ENCODE data around the gene RPP25.
"Not testable (repeated sequence)": the region's sequence is repeated elsewhere in the genome, so short reads cannot be mapped to it uniquely, and the experiment has no call there.

The RPP25 gene

DNA sequence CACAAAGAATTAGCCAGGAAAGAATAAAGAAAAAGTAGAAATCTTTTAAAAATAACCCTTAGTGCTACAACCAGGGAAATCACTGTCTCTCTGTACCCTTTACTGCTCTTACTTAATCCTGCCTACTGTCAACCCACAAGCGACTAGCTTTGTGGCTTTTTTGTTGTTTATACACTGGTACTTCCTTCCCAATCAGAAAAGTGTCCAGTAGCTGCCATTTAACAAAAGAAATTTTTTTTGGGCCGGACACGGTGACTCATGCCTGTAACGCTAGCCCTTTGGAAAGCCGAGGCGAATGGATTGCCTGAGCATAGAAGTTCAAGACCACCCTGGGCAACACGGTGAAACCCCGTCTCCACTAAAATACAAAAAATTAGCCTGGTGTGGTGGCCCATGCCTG is 36.1 kb downstream of the RPP25 start:
- 96 to 97% methylated on average over 7 to 8 of the region's 8 CpGs for WGBS, 2 experiments (ENCODE audit: insufficient coverage in 2 of 2)
- Histone ChIP-seq H3K27ac (ENCODE audit: low read depth, low read length, severe bottlenecking) (no peak overlapping the region), H3K36me3 (ENCODE audit: control insufficient read depth, insufficient read depth, low read length) (peaks cover 98% of the 10 kb centered on the region), H3K9me3 (ENCODE audit: control insufficient read depth, low read length) (no peaks in the 10 kb centered on the region), H3K4me1 (ENCODE audit: control insufficient read depth, insufficient read depth, low read length, poor library complexity, severe bottlenecking) (peaks cover 4% of the 10 kb centered on the region), H3K4me3 (ENCODE audit: extremely low read depth, insufficient read depth, low read length, poor library complexity, severe bottlenecking) (no peak overlapping the region)

DNA sequence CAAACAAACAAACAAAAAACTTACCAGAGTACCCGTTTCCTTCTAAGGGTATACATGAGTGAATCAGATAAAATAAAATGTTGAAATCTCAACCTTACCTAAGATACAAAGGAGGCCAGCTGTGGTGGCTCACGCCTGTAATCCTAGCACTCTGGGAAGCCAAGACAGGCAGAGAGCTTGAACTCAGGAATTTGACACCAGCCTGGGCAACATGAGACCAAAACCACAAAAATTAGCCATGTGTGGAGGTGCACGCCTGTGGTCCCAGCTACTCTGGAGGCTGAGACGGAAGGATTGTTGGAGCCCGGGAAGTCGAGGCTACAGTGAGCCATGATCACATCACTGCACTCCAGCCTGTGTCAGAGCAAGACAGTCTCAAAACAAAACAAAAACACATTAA is 38.9 kb downstream of the RPP25 start:
- Histone ChIP-seq H3K4me3 (ENCODE audit: extremely low read depth, insufficient read depth, low read length, poor library complexity, severe bottlenecking) (no peak overlapping the region), H3K27ac (ENCODE audit: low read depth, low read length, severe bottlenecking) (no peak overlapping the region), H3K4me1 (ENCODE audit: control insufficient read depth, insufficient read depth, low read length, poor library complexity, severe bottlenecking) (peaks cover 4% of the 10 kb centered on the region), H3K36me3 (ENCODE audit: control insufficient read depth, insufficient read depth, low read length) (peaks cover 95% of the 10 kb centered on the region), H3K9me3 (ENCODE audit: control insufficient read depth, low read length) (no peaks in the 10 kb centered on the region)
- 94 to 98% methylated on average over 3 to 5 of the region's 6 CpGs for WGBS, 2 experiments (ENCODE audit: insufficient coverage in 2 of 2)

DNA sequence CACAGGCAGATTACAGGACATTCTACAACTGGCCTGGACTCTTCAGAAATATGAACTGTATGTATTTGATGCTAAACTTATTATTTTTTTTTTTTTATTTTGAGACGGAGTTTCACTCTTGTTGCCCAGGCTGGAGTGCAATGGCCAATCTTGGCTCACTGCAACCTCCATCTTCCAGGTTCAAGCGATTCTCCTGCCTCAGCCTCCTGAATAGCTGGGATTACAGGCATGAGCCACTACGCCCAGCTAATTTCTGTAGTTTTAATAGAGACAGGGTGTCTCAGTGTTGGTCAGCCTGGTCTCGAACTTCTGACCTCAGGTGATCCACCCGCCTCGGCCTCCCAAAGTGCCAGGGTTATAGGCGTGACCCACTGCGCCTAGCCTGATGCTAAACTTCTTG is 42.8 kb downstream of the RPP25 start:
- not testable (repeated sequence) for H3K27ac ChIP-seq (ENCODE audit: low read depth, low read length, severe bottlenecking); H3K4me1 ChIP-seq (ENCODE audit: control insufficient read depth, insufficient read depth, low read length, poor library complexity, severe bottlenecking); H3K4me3 ChIP-seq (ENCODE audit: extremely low read depth, insufficient read depth, low read length, poor library complexity, severe bottlenecking); H3K9me3 ChIP-seq (ENCODE audit: control insufficient read depth, low read length)
- WGBS, 2 experiments (ENCODE audit: insufficient coverage in 2 of 2), result 89 to 99% methylated on average over 5 to 6 of the region's 8 CpGs
- peaks cover 82% of the 10 kb centered on the region for H3K36me3 ChIP-seq (ENCODE audit: control insufficient read depth, insufficient read depth, low read length)

DNA sequence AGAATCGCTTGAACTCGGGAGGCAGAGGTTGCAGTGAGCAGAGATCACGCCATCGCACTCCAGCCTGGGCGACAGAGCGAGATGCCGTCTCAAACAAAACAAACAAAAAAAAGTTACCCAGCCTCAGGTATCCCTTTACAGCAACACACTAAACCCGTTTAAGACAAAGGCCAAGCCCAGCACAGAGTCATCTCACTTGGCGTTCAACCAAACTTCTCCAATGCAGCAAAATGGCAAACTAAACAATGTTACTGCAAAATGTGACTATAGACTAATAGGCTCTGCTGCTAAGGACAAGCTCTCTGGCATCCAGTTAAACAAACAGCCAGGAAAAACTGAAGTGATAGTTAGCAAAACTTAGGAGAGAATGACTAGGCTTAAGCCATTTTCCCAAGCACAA is 43.5 kb downstream of the RPP25 start:
- H3K27ac ChIP-seq (ENCODE audit: low read depth, low read length, severe bottlenecking), result no peak overlapping the region
- H3K4me3 ChIP-seq (ENCODE audit: extremely low read depth, insufficient read depth, low read length, poor library complexity, severe bottlenecking), result no peak overlapping the region
- no peaks in the 10 kb centered on the region for H3K4me1 ChIP-seq (ENCODE audit: control insufficient read depth, insufficient read depth, low read length, poor library complexity, severe bottlenecking)
- peaks cover 78% of the 10 kb centered on the region for H3K36me3 ChIP-seq (ENCODE audit: control insufficient read depth, insufficient read depth, low read length)
- WGBS, 2 experiments (ENCODE audit: insufficient coverage in 2 of 2), result 98% methylated on average over 8 to 9 of the region's 9 CpGs
- H3K9me3 ChIP-seq (ENCODE audit: control insufficient read depth, low read length), result no peaks in the 10 kb centered on the region

DNA sequence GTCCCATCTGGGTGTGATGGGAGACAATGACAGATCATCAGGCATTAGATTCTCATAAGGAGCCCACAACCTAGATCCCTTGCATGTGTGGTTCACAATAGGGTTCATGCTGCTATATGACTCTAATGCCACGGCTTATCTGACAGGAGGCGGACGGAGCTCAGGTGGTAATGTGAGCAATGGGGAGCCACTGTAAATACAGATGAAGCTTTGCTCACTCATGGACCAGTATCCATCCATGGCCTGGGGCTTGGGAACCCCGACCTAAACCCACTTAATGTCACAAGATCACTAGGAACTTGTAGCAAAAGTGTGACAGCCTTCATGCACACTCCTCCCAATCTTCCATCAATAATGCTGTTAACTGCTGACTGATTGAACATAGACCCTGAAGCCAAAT is 47.9 kb downstream of the RPP25 start:
- Histone ChIP-seq H3K27ac (ENCODE audit: low read depth, low read length, severe bottlenecking) (no peak overlapping the region), H3K4me3 (ENCODE audit: extremely low read depth, insufficient read depth, low read length, poor library complexity, severe bottlenecking) (no peak overlapping the region), H3K9me3 (ENCODE audit: control insufficient read depth, low read length) (no peaks in the 10 kb centered on the region), H3K36me3 (ENCODE audit: control insufficient read depth, insufficient read depth, low read length) (peaks cover 51% of the 10 kb centered on the region), H3K4me1 (ENCODE audit: control insufficient read depth, insufficient read depth, low read length, poor library complexity, severe bottlenecking) (peaks cover 17% of the 10 kb centered on the region)
- 92 to 100% methylated on average over 4 of the region's 4 CpGs for WGBS, 2 experiments (ENCODE audit: insufficient coverage in 2 of 2)

DNA sequence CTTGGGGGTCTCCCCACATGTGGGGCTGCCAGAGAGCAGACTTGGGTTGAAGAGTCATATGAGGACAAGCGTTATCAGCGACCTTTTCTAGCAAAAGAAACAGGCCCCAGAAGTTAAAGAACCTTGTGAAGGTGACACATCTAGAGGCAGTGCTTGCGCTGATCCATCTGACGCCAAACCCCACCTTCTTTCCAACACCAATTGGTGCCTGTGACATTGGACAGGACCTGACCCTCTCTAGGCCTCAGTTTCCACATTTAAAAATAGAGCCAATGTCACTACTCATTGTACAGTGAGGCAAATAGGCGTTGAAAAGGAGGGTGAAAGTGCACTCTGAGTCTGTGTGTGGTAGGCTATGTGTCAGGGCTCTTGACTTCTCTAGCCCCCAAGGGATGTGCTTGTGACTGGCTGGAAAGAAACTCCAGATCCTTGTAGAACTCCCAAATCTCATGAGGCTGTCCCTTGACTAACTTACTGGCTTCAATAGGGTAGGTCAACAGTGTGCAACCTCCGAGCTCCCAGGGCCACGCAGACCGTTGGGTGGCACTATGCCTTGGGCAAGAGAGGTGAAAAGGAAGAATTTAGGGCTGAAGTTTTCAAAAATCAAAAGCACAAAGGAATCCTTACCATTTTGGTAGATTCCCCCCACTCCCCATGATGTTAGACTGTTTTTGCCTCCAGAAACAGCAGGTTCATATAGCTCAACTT is 49.3 kb downstream of the RPP25 start:
- Histone ChIP-seq H3K4me3 (ENCODE audit: extremely low read depth, insufficient read depth, low read length, poor library complexity, severe bottlenecking) (peak overlapping the region; percentile 98), H3K4me1 (ENCODE audit: control insufficient read depth, insufficient read depth, low read length, poor library complexity, severe bottlenecking) (peaks cover 17% of the 10 kb centered on the region), H3K9me3 (ENCODE audit: control insufficient read depth, low read length) (no peaks in the 10 kb centered on the region), H3K36me3 (ENCODE audit: control insufficient read depth, insufficient read depth, low read length) (peaks cover 54% of the 10 kb centered on the region), H3K27ac (ENCODE audit: low read depth, low read length, severe bottlenecking) (peak overlapping the region; percentile 23)
- WGBS, 2 experiments (ENCODE audit: insufficient coverage in 2 of 2), result 58 to 86% methylated on average over 5 of the region's 8 CpGs

DNA sequence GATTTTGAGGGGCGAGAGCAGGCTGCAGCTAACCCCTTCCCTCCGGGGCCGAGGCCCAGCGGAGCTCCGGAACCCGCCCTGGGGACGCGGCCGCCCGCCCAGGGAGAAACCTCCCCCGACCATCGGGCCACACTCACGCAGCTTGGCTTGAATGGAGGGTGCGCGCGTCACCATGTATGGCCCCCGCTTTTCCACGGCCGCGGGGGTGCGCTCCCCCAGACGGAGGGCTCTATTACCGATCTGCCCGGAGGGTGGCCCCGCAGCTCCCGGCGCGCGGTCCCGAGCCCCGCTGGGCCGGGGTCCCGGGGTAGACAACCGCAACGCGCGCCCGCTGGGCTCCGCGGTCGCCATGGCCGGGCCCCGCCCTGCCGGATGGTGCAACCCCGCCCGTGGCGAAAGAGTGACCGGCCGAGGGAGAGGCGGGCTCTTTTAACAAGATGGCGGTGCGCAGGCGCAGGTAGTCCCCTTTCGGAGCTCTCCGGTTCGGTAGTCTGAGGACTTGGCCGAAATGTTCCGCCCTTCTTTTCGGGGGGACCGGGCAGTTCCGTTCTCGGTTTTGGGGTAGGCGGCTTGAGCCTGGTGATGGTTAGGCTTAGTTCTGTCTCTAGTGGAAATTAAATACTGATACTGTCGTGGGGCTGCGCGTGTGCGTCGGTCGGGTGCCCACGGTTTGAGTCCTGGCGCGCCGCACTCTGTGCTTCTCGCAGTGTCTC is 50.0 kb downstream of the RPP25 start, which contains the start of gene FAM219B:
Gene FAM219B (minus strand): TSS at position 402 of the 713 bp plus-strand sequence. CDS start 51 bp downstream, at position 351.
- no peaks in the 10 kb centered on the region for H3K9me3 ChIP-seq (ENCODE audit: control insufficient read depth, low read length)
- peak within 1 kb of the TSS; percentile 80 for H3K27ac ChIP-seq (ENCODE audit: low read depth, low read length, severe bottlenecking)
- peaks cover 54% of the 10 kb centered on the region for H3K36me3 ChIP-seq (ENCODE audit: control insufficient read depth, insufficient read depth, low read length)
- H3K4me3 ChIP-seq (ENCODE audit: extremely low read depth, insufficient read depth, low read length, poor library complexity, severe bottlenecking), result peak within 1 kb of the TSS; percentile 98
- peaks cover 17% of the 10 kb centered on the region for H3K4me1 ChIP-seq (ENCODE audit: control insufficient read depth, insufficient read depth, low read length, poor library complexity, severe bottlenecking)
- 1% methylated on average over 50 to 64 of the region's 74 CpGs for WGBS, 2 experiments (ENCODE audit: insufficient coverage in 2 of 2)

DNA sequence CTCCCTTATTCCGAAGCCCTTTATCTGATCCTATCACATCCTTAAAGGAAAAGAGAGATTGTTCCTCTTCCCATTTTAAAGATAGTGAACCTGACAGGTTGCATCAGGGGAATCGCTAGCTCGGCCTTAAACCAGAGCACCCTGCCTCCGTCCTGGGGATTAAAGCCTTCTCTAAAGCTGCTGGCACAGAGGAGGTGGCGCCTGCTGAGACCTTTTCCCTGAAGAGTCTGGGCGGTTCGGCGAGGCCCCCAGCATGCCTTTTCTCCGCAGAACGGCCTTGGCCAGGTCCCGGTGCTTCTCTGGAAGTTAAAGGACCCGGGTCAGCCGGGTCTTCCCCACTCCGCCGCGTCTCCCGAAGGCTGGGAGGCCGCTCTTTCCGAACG is 50.5 kb downstream of the RPP25 start:
- H3K4me3 ChIP-seq (ENCODE audit: extremely low read depth, insufficient read depth, low read length, poor library complexity, severe bottlenecking), result peak overlapping the region; percentile 98
- H3K27ac ChIP-seq (ENCODE audit: low read depth, low read length, severe bottlenecking), result peak overlapping the region; percentile 80
- H3K4me1 ChIP-seq (ENCODE audit: control insufficient read depth, insufficient read depth, low read length, poor library complexity, severe bottlenecking), result peaks cover 17% of the 10 kb centered on the region
- WGBS, 2 experiments (ENCODE audit: insufficient coverage in 2 of 2), result 1 to 2% methylated on average over 17 to 19 of the region's 20 CpGs
- peaks cover 57% of the 10 kb centered on the region for H3K36me3 ChIP-seq (ENCODE audit: control insufficient read depth, insufficient read depth, low read length)
- H3K9me3 ChIP-seq (ENCODE audit: control insufficient read depth, low read length), result no peaks in the 10 kb centered on the region

All from mesodermal cell (in vitro differentiated cells).